Stimulated activated CD8-positive, alpha-beta memory T cell treated with anti-CD3 and anti-CD28 coated beads, Interleukin-4, amount 100 ng/mL, for 24 hours (primary cell): ENCODE data around the gene SHISA3.

Source experiments
- DNase-seq: peaks from one replicate; pipeline ENCODE4 v3.0.0-alpha.2; 2020; ENCODE audit warnings: low read depth

SHISA3 gene

GRCh38 chr4:42391981-42392380 lies 5.3 kb upstream of the SHISA3 start:
- DNase-seq, result no peak

- DNase-seq, result no peak
Measured at GRCh38 chr4:42392436-42392835, 4.9 kb upstream of the SHISA3 start.

DNA sequence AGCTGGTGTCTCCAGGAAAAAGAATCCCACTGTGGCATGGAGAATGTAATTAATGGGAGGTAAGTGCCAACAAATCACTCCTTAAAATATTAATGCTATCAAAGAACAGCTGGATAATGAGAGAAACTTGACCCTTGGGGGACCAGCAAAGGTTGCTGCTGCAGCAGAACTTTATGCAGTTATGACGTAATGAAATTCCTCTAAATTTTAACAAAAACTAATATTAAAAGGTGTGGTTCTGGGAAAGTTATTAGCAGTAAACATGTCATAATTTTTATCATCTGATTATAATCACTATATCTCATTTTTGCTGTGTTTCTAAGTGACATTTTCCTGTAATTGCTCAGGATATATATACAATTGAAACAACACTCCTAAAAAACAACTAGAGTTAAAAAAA lies 1.7 kb upstream of the SHISA3 start:
- no peak for DNase-seq

DNA sequence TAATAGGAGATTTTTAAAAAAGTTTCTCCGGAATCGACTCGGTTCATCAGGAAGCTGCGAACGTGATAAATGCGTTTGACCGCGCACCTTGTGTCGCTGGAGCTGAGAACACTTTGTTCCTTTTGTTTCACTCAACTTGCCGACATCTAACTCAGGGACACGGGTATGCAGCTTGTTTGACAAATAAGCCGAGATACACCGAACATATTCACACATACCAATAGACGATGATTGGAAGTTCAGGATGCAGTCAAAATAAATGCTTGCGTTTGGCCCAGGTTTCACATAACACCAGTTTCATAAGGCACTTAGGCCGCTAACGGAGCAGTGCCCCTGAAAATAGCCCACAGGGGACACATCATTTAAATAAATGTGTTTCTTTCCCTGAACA lies 932 bp upstream of the SHISA3 start:
- no peak for DNase-seq

DNA sequence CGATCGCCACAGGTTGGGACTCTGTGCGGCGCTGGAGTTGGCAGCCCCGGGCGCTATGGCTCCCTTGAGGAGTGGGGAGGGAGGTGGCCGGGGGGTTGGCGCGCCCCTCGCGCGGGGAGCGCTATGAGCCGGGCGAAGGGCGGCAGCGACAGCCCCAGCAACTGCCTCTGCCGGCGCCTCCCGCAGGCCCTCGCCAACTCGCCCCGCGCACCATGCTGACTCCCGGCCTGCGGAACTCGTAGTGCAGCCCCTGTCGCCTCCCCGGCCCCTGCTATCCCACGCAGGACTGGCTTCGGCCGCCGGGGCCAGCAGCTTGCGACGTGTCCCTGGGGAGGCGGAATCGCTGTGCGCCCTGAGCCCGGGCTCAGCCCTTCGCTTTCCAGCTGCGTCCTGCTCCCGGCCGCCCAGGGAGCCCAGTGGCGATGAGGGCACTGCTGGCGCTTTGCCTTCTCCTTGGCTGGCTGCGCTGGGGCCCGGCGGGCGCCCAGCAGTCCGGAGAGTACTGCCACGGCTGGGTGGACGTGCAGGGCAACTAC lies 415 bp downstream of the SHISA3 start:
- no peak for DNase-seq

GRCh38 chr4:42398171-42398870 lies 1.0 kb downstream of the SHISA3 start:
- no peak for DNase-seq

DNA sequence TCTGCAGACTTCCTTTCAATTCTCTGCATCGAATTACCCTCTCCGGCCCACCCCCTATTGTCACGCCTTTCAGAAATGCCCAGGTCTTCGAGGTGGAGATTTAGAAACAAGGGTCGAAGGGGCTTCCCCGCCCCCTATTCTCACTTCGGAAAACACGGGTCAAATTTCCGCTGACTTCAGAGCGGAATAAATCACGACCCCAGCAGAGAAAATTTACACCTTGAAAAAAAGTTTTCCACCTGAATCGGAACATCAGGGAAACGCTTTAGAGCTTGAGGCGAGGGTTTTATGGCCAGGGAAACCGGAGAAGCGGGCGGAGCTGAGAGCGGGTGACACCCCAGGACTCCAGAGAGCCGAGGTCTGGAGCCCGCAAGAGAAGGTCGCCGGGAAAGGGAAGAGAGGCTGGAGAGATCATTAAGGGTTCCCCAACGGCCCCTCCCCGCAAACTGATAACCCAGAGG lies 1.6 kb downstream of the SHISA3 start:
- DNase-seq, result no peak

DNA sequence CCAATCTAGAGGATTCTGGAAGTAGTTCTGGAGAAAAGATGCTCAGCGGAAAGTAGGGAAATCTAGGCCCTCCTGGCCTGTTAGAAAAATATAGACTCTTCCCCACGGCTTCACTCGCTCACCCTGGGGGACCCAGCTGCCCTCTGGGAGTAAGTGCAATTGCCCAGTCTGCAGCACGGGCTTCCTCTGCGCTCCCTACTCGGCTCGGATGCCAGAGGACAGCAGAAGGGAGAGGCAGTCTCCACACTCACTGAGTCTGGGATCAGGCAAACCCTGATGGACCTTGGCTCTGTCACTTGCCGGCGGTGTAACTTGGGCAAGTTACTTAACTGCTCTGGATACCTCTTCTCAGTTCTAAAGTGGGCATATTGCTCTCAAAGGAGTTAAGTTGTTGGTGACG lies 2.1 kb downstream of the SHISA3 start:
- no peak for DNase-seq

GRCh38 chr4:42401171-42401570 lies 3.9 kb downstream of the SHISA3 start:
- no peak for DNase-seq

DNA sequence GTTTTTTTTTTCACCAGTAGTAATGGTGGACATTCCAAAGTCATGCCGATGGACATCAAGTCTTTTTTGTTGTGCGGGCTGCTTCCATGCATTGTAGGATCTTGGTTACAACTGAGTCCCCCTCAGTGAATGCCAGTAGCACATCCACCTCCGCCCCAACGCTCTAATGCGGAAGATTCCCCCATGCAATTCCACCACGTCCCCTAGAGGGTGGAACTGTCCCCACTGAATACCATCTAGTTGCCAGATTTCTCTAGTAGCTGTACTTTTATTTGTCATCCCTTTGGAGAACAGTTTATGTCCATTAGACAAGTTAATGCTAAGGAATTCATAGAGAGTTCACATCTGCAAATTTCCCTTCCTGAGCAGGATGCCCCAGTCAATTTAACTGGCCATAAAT lies 6.7 kb downstream of the SHISA3 start:
- no peak for DNase-seq

DNA sequence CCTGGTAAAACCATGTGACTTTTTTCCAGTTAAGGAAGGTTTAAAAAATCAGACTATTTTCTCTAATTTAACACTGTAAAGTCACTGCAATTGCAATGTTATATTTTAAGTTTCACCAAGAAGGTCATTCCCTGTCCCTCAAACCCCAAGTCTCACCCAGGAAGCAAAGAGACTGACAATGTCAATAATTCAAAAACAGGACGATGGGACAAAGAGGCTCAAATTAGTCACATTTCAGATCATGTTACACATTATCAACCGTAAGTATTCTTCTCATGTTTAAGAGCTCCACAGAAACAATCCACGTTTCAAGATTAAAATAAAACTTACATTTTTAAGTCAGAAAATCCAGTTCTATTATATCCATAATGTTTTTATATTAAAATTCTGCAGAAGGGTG lies 13.2 kb downstream of the SHISA3 start:
- DNase-seq, result no peak

DNA sequence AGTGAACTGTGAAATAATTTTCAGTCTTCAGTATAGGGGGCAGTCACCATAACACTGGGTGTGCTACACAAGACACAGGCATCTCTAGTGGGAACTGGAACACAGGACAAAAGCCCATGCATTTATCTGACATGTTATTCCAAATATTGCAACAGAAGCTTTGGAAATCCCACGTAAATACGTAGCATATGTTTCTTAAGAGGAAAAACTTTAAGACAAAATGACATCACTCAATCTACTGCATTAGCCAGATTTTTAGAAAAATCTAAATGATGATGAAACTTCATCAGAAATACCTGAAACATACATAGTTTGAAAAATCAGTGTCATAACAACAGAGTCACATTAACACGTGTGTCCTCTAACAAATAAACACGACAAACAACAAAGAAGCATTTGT lies 14.5 kb downstream of the SHISA3 start:
- no peak for DNase-seq

GRCh38 chr4:42412251-42412650 lies 15.0 kb downstream of the SHISA3 start:
- DNase-seq, result no peak

GRCh38 chr4:42415281-42415680 lies 18.0 kb downstream of the SHISA3 start:
- DNase-seq, result no peak

DNA sequence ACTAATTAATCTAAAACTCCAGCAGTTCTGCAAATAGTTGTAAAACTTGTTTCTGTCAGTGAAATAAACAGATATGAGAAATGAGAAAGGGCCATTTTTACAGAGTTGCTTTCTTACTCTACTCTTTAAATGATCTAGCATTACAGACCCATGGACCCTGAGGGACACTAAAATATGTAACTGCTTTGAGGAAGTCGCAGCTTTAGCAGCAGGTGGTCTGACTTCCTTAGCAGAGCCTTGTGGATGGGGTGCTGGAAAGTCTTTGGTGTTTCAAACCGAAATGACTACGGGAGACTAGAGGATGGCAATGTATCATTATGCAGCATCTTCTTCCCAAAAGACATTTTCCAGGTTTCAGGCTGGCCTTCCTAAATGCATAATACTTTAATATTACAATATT lies 18.7 kb downstream of the SHISA3 start:
- DNase-seq, result no peak

DNA sequence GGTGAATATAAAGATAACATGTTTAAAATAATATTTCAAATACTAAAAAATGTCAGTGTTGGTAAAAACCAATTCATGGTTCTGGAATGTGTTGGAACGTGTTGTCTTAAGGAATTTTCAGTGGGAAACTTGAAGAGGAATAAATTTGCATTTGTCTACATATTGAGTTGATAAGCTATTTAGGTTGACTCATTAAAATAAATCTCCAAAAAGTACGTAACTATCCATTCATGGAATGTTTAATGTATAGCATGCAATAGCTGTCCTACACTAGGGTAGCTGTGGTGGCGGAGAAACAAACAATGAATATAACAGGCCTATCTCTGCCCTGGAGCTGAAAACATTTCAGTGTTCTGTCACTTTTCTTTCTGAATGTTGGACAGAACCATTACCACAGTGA lies 20.3 kb downstream of the SHISA3 start:
- no peak for DNase-seq

DNA sequence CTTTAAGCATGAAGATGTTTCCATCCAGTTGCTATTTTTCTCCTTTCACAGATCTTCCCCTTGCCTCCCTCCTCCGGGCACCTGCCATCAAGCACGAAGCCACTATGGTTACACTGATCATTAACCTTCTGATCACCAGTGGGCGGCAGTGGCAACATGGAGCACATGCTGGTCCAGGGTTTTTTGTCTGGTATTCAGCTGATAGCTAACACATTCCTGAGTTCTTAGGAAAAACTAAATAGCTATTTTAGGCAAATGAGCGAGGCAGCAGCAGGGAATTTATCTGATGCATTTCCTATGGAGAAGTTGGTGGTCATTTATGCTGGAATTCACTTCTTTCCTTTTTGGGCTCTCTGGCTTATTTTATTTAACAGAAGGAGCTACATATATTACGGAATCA lies 22.9 kb downstream of the SHISA3 start:
- DNase-seq, result no peak

- no peak for DNase-seq
Measured at GRCh38 chr4:42425146-42426065, 28.1 kb downstream of the SHISA3 start.

- no peak for DNase-seq
Measured at GRCh38 chr4:42428036-42428435, 30.7 kb downstream of the SHISA3 start.

DNA sequence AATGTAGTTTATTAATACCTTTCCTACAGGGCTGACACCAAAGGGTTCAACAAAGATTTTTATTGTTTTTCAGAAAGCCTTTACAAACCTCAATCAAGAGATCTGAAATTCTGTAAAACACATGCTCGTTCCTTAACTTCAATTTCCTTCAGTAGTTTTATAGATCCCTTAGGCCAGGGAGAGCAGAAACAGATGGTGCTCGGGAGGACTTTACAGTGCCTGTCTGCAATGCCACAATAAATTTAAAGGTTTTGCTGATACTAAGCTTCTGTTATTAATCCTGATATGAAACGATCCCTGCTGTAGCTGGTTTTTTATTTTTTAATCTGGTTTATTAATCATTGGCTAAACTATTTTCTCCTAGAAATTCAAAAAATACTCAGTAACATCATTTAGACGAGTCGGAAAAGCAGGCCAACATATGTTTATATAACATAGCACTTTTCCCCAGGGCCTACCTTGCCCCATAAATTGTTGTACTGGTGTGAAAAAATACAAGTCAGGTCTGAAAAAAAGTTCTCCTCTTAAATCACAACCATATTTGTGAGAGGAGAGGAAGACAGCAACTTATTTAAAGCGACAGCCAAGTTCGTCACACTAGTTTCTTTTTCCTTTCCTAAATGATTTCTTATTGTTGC lies 39.8 kb downstream of the SHISA3 start:
- no peak for DNase-seq

GRCh38 chr4:42440083-42440482 lies 42.8 kb downstream of the SHISA3 start:
- DNase-seq, result no peak

GRCh38 chr4:42442601-42443000 lies 45.3 kb downstream of the SHISA3 start:
- no peak for DNase-seq

DNA sequence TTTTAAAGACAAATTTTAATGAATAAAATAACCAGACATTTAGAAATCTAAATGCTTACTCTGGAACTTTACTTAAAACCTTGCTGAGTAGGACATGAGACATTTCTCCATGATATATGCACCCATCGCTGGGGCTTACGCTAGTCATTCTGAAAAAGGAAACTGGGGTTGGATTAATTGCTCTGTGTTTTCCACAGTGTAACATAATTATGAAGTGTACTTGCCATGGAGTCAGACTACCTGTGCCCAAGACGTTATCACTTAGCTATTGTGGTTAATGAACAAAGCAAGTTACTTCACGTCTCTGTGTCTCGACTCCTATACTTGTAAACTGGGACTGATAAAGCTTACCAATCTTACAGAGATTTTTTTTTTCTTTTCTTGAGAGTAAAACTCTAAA lies 47.8 kb downstream of the SHISA3 start:
- no peak for DNase-seq
